C4-2B (cell line): Measurements from ENCODE around the gene HERC2.

Source experiments
- ZFX ChIP-seq: fragments of 450-650 bp; IDR thresholded peaks from 2 replicates; pipeline ENCODE4 v1.6.1; 2017
- TF ChIP-seq, protein P1 (sequence below): fragments of 450-650 bp; conservative IDR thresholded peaks from 2 replicates; pipeline ENCODE4 v1.5.1; 2017; ENCODE audit warnings: mild to moderate bottlenecking

DNA sequence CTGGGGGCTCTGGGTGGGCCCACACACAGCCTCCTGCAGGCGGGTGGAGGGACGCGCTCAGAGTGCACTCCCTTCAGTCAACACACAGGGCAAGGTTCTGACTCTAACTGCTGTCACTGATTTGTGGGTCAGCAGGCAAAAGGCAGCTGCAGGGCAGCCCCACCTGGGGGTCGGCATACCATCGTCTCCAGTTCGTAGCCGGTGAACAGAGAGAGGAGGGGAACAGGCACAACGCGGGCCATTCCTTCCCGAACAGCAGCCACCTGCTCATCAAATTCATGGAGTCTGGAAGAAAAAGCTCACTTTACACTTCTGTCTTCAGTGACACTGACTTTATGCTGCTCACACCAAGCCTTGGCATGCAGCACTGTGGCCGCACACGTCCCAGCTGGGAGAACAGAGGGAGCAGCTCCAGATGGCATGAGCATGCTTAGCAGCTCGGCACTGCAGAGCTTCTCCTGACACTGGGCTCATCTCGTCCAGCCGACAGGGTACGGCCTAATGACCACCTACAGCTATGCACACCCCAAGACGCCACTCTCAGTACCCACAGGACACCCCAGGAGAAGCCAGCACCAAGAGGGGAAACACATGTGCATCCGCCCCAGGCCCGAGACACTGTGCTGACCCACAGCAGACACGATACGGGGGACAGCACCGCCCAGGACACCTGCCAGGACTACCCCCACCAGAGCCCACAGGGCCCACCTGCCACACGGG lies 208.4 kb downstream of the HERC2 start:
- TF ChIP-seq, protein P1, sequence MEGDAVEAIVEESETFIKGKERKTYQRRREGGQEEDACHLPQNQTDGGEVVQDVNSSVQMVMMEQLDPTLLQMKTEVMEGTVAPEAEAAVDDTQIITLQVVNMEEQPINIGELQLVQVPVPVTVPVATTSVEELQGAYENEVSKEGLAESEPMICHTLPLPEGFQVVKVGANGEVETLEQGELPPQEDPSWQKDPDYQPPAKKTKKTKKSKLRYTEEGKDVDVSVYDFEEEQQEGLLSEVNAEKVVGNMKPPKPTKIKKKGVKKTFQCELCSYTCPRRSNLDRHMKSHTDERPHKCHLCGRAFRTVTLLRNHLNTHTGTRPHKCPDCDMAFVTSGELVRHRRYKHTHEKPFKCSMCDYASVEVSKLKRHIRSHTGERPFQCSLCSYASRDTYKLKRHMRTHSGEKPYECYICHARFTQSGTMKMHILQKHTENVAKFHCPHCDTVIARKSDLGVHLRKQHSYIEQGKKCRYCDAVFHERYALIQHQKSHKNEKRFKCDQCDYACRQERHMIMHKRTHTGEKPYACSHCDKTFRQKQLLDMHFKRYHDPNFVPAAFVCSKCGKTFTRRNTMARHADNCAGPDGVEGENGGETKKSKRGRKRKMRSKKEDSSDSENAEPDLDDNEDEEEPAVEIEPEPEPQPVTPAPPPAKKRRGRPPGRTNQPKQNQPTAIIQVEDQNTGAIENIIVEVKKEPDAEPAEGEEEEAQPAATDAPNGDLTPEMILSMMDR: no peak
- no peak for TF ChIP-seq ZFX
